OCI-LY3 (cell line): ENCODE results near the gene CASK.

ENCODE experiments used
- H2AFZ ChIP-seq: fragments of 200-600, 300-600 bp; shearing (Covaris generic); 2 replicates; pipeline ENCODE4 v1.6.0; 2014; ENCODE audit warnings: antibody characterized with exemption, low read depth, low read length
- H3K27ac ChIP-seq: fragments of 200-600, 300-600 bp; sonication (generic); 2 replicates; pipeline ENCODE4 v1.5.1; 2014; ENCODE audit warnings: mild to moderate bottlenecking, low read length, moderate library complexity, mixed read lengths
- H3K27me3 ChIP-seq: fragments of 200-600, 300-600 bp; sonication (generic); 2 replicates; pipeline ENCODE4 v1.6.1; 2014; ENCODE audit warnings: low read depth, low read length, mixed read lengths
- H3K36me3 ChIP-seq: fragments of 200-600, 300-600 bp; sonication (generic); replicated peaks from 2 replicates; pipeline ENCODE3; 2014; ENCODE audit warnings: low read depth, low read length, mixed read lengths
- H3K4me1 ChIP-seq: fragments of 300-600, 200-600 bp; sonication (generic); 2 replicates; pipeline ENCODE4 v1.6.1; 2014; ENCODE audit warnings: low read length, mixed read lengths
- H3K4me2 ChIP-seq: fragments of 200-600, 300-600 bp; sonication (generic); 2 replicates; pipeline ENCODE4 v1.6.1; 2014; ENCODE audit warnings: low read length, mixed read lengths
- H3K4me3 ChIP-seq: fragments of 300-600, 200-600 bp; sonication (generic); 2 replicates; pipeline ENCODE4 v1.5.1; 2014; ENCODE audit warnings: antibody characterized with exemption, mild to moderate bottlenecking, low read length, moderate library complexity
- H3K79me2 ChIP-seq: fragments of 300-600, 200-600 bp; shearing (Covaris generic); 2 replicates; pipeline ENCODE4 v1.6.1; 2014; ENCODE audit warnings: mild to moderate bottlenecking, low read length, mixed read lengths
- H3K9ac ChIP-seq: fragments of 300-600, 200-600 bp; shearing (Covaris generic); 2 replicates; pipeline ENCODE4 v1.6.0; 2014; ENCODE audit warnings: mild to moderate bottlenecking, low read length, moderate library complexity
- H3K9me3 ChIP-seq: fragments of 200-600, 300-600 bp; shearing (Covaris generic); 2 replicates; pipeline ENCODE4 v1.6.1; 2014; ENCODE audit warnings: low read length, mixed read lengths; ENCODE audit not compliant: insufficient read depth
- H4K20me1 ChIP-seq: fragments of 200-600, 300-600 bp; sonication (generic); 2 replicates; pipeline ENCODE4 v1.6.1; 2016; ENCODE audit warnings: low read length, mixed read lengths; ENCODE audit not compliant: insufficient read depth
- CTCF ChIP-seq: fragments of 200-600, 300-600 bp; sonication (generic); IDR thresholded peaks from 2 replicates; pipeline ENCODE4 v1.5.1; 2014; ENCODE audit warnings: antibody characterized with exemption, low read length, low read depth
- EZH2phosphoT487 ChIP-seq: fragments of 200-600 bp; shearing (Covaris generic); IDR thresholded peaks from 2 replicates; pipeline ENCODE4 v1.6.1; 2018; ENCODE audit warnings: antibody characterized with exemption, mixed run types, low read depth

The CASK gene

DNA sequence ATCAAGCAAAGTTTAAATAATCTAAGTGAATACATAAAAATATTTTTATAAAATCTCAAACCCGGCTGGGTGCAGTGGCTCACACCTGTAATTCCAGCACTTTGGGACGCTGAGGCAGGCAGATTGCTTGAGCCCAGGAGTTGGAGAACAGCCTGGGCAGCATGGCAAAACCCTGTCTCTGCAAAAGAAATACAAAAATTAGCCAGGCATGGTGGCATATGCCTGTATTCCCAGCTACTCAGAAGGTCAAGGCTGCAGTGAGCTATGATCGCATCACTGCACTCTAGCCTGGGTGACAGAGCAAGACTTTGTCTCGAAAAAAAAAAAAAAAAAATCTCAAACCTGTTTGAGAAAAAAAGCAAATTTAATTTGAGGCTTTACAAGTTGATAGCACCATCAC lies 331.4 kb downstream of the CASK start:
- H2AFZ ChIP-seq, result no peak overlapping the region
- no peaks in the 10 kb centered on the region for H3K79me2 ChIP-seq
- no peaks in the 10 kb centered on the region for H3K27me3 ChIP-seq
- H3K9ac ChIP-seq, result no peak overlapping the region
- no peaks in the 10 kb centered on the region for H3K9me3 ChIP-seq
- H3K36me3 ChIP-seq, result no peaks in the 10 kb centered on the region
- H3K27ac ChIP-seq, result no peak overlapping the region
- H3K4me1 ChIP-seq, result peaks cover 9% of the 10 kb centered on the region
- H3K4me2 ChIP-seq, result no peak overlapping the region
- TF ChIP-seq EZH2phosphoT487 (no peak), CTCF (no peak)
- peaks cover 6% of the 10 kb centered on the region; the same call in 1 of the 2 replicates for H4K20me1 ChIP-seq
- H3K4me3 ChIP-seq, result no peak overlapping the region

- no peaks in the 10 kb centered on the region for H3K27me3 ChIP-seq
- no peaks in the 10 kb centered on the region for H3K79me2 ChIP-seq
- no peaks in the 10 kb centered on the region for H3K9me3 ChIP-seq
- TF ChIP-seq CTCF, result no peak
- no peak for TF ChIP-seq EZH2phosphoT487
- no peak overlapping the region for H3K4me2 ChIP-seq
- H3K4me1 ChIP-seq, result no peaks in the 10 kb centered on the region
- no peak overlapping the region for H2AFZ ChIP-seq
- H3K4me3 ChIP-seq, result no peak overlapping the region
- H3K27ac ChIP-seq, result no peak overlapping the region
- no peaks in the 10 kb centered on the region for H4K20me1 ChIP-seq
- no peak overlapping the region for H3K9ac ChIP-seq
- H3K36me3 ChIP-seq, result peaks cover 2% of the 10 kb centered on the region
Observed at GRCh38 chrX:41590641-41591040, 332.7 kb downstream of the CASK start.

GRCh38 chrX:41589634-41590270 lies 333.6 kb downstream of the CASK start:
- Histone ChIP-seq H3K4me1 (no peaks in the 10 kb centered on the region), H2AFZ (no peak overlapping the region), H3K4me3 (no peak overlapping the region), H3K27ac (no peak overlapping the region), H3K79me2 (no peaks in the 10 kb centered on the region), H3K4me2 (no peak overlapping the region), H3K9me3 (no peaks in the 10 kb centered on the region), H3K27me3 (no peaks in the 10 kb centered on the region), H3K9ac (no peak overlapping the region), H4K20me1 (no peaks in the 10 kb centered on the region), H3K36me3 (peaks cover 2% of the 10 kb centered on the region)
- TF ChIP-seq EZH2phosphoT487, result no peak
- no peak for TF ChIP-seq CTCF

- no peaks in the 10 kb centered on the region for H4K20me1 ChIP-seq
- no peaks in the 10 kb centered on the region for H3K4me1 ChIP-seq
- no peak overlapping the region for H3K9ac ChIP-seq
- no peak overlapping the region for H2AFZ ChIP-seq
- H3K9me3 ChIP-seq, result no peaks in the 10 kb centered on the region
- H3K4me3 ChIP-seq, result no peak overlapping the region
- TF ChIP-seq CTCF (no peak), EZH2phosphoT487 (no peak)
- H3K36me3 ChIP-seq, result peaks cover 2% of the 10 kb centered on the region
- H3K27me3 ChIP-seq, result no peaks in the 10 kb centered on the region
- H3K27ac ChIP-seq, result no peak overlapping the region
- H3K79me2 ChIP-seq, result no peaks in the 10 kb centered on the region
- H3K4me2 ChIP-seq, result no peak overlapping the region
Observed at GRCh38 chrX:41588271-41588670, 335.1 kb downstream of the CASK start.
